Fibroblast of mammary gland (primary cell): ENCODE data around the gene RNU5D-1.

Experiments used
- DNase-seq: peaks from one replicate; pipeline ENCODE4 v3.0.0-alpha.2; 2010; ENCODE audit warnings: low read depth
- H3K4me3 ChIP-seq: 2 replicates; pipeline ENCODE4 v1.5.1; 2011; ENCODE audit warnings: low read depth, mild to moderate bottlenecking, low read length, moderate library complexity; ENCODE audit not compliant: control insufficient read depth
- CTCF ChIP-seq: conservative IDR thresholded peaks from 2 replicates; pipeline ENCODE4 v1.5.1; 2011; ENCODE audit warnings: low read depth, low read length, inconsistent platforms; ENCODE audit not compliant: control insufficient read depth, insufficient read depth

Gene RNU5D-1

GRCh38 chr1:44698138-44698537 is 32.8 kb downstream of the RNU5D-1 start:
- TF ChIP-seq CTCF, result no peak
- H3K4me3 ChIP-seq, result no peak overlapping the region
- peak; percentile 11 for DNase-seq

GRCh38 chr1:44696789-44697345 is 34.1 kb downstream of the RNU5D-1 start:
- H3K4me3 ChIP-seq, result no peak overlapping the region
- no peak for DNase-seq
- no peak for TF ChIP-seq CTCF

GRCh38 chr1:44696101-44696500 is 34.9 kb downstream of the RNU5D-1 start:
- no peak for DNase-seq
- TF ChIP-seq CTCF, result no peak
- H3K4me3 ChIP-seq, result no peak overlapping the region

GRCh38 chr1:44695671-44696070 is 35.3 kb downstream of the RNU5D-1 start:
- DNase-seq, result no peak
- TF ChIP-seq CTCF, result no peak
- H3K4me3 ChIP-seq, result no peak overlapping the region

- no peak for TF ChIP-seq CTCF
- no peak for DNase-seq
- no peak overlapping the region for H3K4me3 ChIP-seq
These were observed 36.0 kb downstream of the RNU5D-1 start for GRCh38 chr1:44694863-44695478.

- no peak for DNase-seq
- H3K4me3 ChIP-seq, result no peak overlapping the region
- TF ChIP-seq CTCF, result no peak
These were observed 37.1 kb downstream of the RNU5D-1 start for GRCh38 chr1:44693900-44694299.
